GM23338 (cell line): ENCODE results near the gene DAPK1. TPM values are rescaled to one million over a fixed set of nuclear protein-coding genes. Genes with fewer than 3 reads are reported as not detected.

ENCODE experiments used
- ATAC-seq: fragments of 200-7000 bp; cut with Tn5 transposase; 3 replicates; pipeline ENCODE4 v1.9.1; 2020
- DNase-seq: peaks from one replicate; pipeline ENCODE4 v3.0.0-alpha.2; 2015; ENCODE audit warnings: low spot score
- H2AFZ ChIP-seq: fragments of 200-600 bp; sonication (generic); 2 replicates; pipeline ENCODE4 v1.8.0; 2016; ENCODE audit warnings: antibody characterized with exemption, mild to moderate bottlenecking, moderate library complexity
- H3F3A ChIP-seq: fragments of 200-600 bp; sonication (generic); replicated peaks from 2 replicates; pipeline ENCODE4 v1.8.0; 2017; ENCODE audit warnings: antibody characterized with exemption, mixed run types, low read depth
- H3K27ac ChIP-seq: fragments of 200-600 bp; sonication (generic); 2 replicates; pipeline ENCODE4 v1.6.1; 2016; ENCODE audit warnings: low read depth
- H3K27me3 ChIP-seq: fragments of 200-600 bp; sonication (generic); 2 replicates; pipeline ENCODE4 v1.8.0; 2016; ENCODE audit warnings: mild to moderate bottlenecking, mixed run types, moderate library complexity; ENCODE audit not compliant: insufficient read depth
- H3K36me3 ChIP-seq: fragments of 200-600 bp; sonication (generic); 2 replicates; pipeline ENCODE4 v1.8.0; 2016; ENCODE audit warnings: mild to moderate bottlenecking; ENCODE audit not compliant: insufficient read depth
- H3K4me1 ChIP-seq: fragments of 200-600 bp; sonication (generic); 2 replicates; pipeline ENCODE4 v1.8.0; 2016; ENCODE audit warnings: mild to moderate bottlenecking, moderate library complexity; ENCODE audit not compliant: insufficient read depth
- H3K4me2 ChIP-seq: fragments of 200-600 bp; sonication (generic); 2 replicates; pipeline ENCODE4 v1.7.1; 2017; ENCODE audit warnings: mixed run types
- H3K4me3 ChIP-seq: fragments of 200-600 bp; sonication (generic); 2 replicates; pipeline ENCODE4 v1.6.1; 2016; ENCODE audit warnings: mixed run types
- H3K79me2 ChIP-seq: fragments of 200-600 bp; sonication (generic); replicated peaks from 2 replicates; pipeline ENCODE4 v1.8.0; 2017; ENCODE audit warnings: mild to moderate bottlenecking; ENCODE audit not compliant: insufficient read depth
- H3K9me2 ChIP-seq: fragments of 200-600 bp; sonication (generic); 2 replicates; pipeline ENCODE4 v1.8.0; 2017; ENCODE audit not compliant: insufficient read depth
- H4K20me1 ChIP-seq: fragments of 200-600 bp; sonication (generic); replicated peaks from 2 replicates; pipeline ENCODE4 v1.8.0; 2017; ENCODE audit warnings: mild to moderate bottlenecking; ENCODE audit not compliant: insufficient read depth
- H3K27ac Mint-ChIP-seq: 2 replicates; pipeline ENCODE4 v1.8.0; 2020; ENCODE audit warnings: inconsistent platforms, mild to moderate bottlenecking, moderate library complexity, mixed read lengths
- H3K27me3 Mint-ChIP-seq: 3 replicates; pipeline ENCODE4 v1.8.0; 2022; ENCODE audit warnings: low read depth, mild to moderate bottlenecking, moderate library complexity, mixed read lengths, inconsistent platforms; ENCODE audit not compliant: insufficient read depth, poor library complexity
- H3K36me3 Mint-ChIP-seq: 3 replicates; pipeline ENCODE4 v1.8.0; 2021; ENCODE audit warnings: low read depth, mild to moderate bottlenecking, inconsistent platforms, moderate library complexity, mixed read lengths
- H3K4me1 Mint-ChIP-seq: 3 replicates; pipeline ENCODE4 v1.8.0; 2020; ENCODE audit warnings: mild to moderate bottlenecking, inconsistent platforms, mixed read lengths
- H3K4me3 Mint-ChIP-seq: 3 replicates; pipeline ENCODE4 v1.8.0; 2021; ENCODE audit warnings: moderate library complexity, mild to moderate bottlenecking, inconsistent platforms, mixed read lengths
- H3K9me3 Mint-ChIP-seq: 3 replicates; pipeline ENCODE4 v1.8.0; 2020; ENCODE audit warnings: moderate library complexity, mild to moderate bottlenecking, inconsistent platforms, mixed read lengths
- JUNB ChIP-seq: IDR thresholded peaks from one replicate; pipeline ENCODE4 v1.6.1; 2016; ENCODE audit warnings: antibody characterized with exemption; ENCODE audit not compliant: unreplicated experiment
- POLR2AphosphoS5 ChIP-seq: IDR thresholded peaks from 2 replicates; pipeline ENCODE4 v1.6.1; 2016; ENCODE audit warnings: antibody characterized with exemption, low read depth
- REST ChIP-seq: IDR thresholded peaks from one replicate; pipeline ENCODE4 v1.6.1; 2018; ENCODE audit warnings: antibody characterized with exemption; ENCODE audit not compliant: unreplicated experiment
- ZNF114 ChIP-seq: fragments of 250-450 bp; sonication (Bioruptor Pico); IDR thresholded peaks from 2 replicates; pipeline ENCODE4 v1.5.0; 2020; ENCODE audit warnings: mild to moderate bottlenecking, moderate library complexity
- ZNF462 ChIP-seq: fragments of 250-450 bp; sonication (Bioruptor Pico); IDR thresholded peaks from 2 replicates; pipeline ENCODE4 v1.5.0; 2020; ENCODE audit warnings: mild to moderate bottlenecking, moderate library complexity
- polyA plus RNA-seq: library from polyadenylated mRNA; unstranded; fragments of >200 nt; fragmentation: Nextera tagmentation; extraction: Ambion mirVana; gene quantifications from 2 replicates; pipeline ENCODE4 v1.2.1, GENCODE V29; 2016
- total RNA-seq: library from RNA; depleted of rRNA; stranded (reverse); fragments of >200 nt; shearing (Covaris generic); gene quantifications from 2 replicates; pipeline ENCODE4 v1.2.3, GENCODE V29; 2014

Gene DAPK1
- total and polyA plus RNA-seq, 2 experiments from 2014 or later = 37.0 to 134 TPM

- Histone ChIP-seq H3K9me2 (0 out of 2 replicates have a peak, but pooled peaks cover 4% of the 10 kb centered on the region), H4K20me1 (peaks cover 36% of the 10 kb centered on the region; the same call in 1 of the 2 replicates), H3K4me3 (no peak overlapping the region), H3K27ac (no peak overlapping the region), H3K27me3 (no peaks in the 10 kb centered on the region), H3K4me1 (0 out of 2 replicates have a peak, but pooled peaks cover 5% of the 10 kb centered on the region), H3K79me2 (peaks cover 27% of the 10 kb centered on the region), H3K4me2 (no peak overlapping the region), H3K36me3 (peaks cover 1% of the 10 kb centered on the region; the same call in 1 of the 2 replicates), H2AFZ (no peak overlapping the region), H3F3A (no peaks in the 10 kb centered on the region)
- H3K9me3 Mint-ChIP-seq = no peaks in the 10 kb centered on the region
- no peak overlapping the region for H3K4me3 Mint-ChIP-seq
- no peak for TF ChIP-seq ZNF114 (CRISPR knock-in tag)
- TF ChIP-seq ZNF462 (CRISPR knock-in tag) = no peak
- no peak for TF ChIP-seq POLR2AphosphoS5
- no peak for TF ChIP-seq JUNB
- TF ChIP-seq REST = no peak
- no peak overlapping the region for H3K27ac Mint-ChIP-seq
- H3K4me1 Mint-ChIP-seq = peaks cover 25% of the 10 kb centered on the region
- no peak for DNase-seq
- peaks cover 15% of the 10 kb centered on the region for H3K27me3 Mint-ChIP-seq
- peaks cover 56% of the 10 kb centered on the region for H3K36me3 Mint-ChIP-seq
- no peak for ATAC-seq
These were observed 125.3 kb downstream of the DAPK1 start for GRCh38 chr9:87622923-87623322.
